Chondrocyte (in vitro differentiated cells): Measurements from ENCODE around the gene CD163L1. TPM values are rescaled to one million over a fixed set of nuclear protein-coding genes. Genes with fewer than 3 reads are reported as not detected.
"Not testable (repeated sequence)": the region's sequence is repeated elsewhere in the genome, so short reads cannot be mapped to it uniquely, and the experiment has no call there.

Experiments used
- DNase-seq: peaks from one replicate; pipeline ENCODE4 v3.0.0; 2021; ENCODE audit warnings: mixed read lengths, low spot score
- H3K27ac Mint-ChIP-seq: one replicate; pipeline ENCODE4 v1.8.0; 2021; ENCODE audit warnings: mild to moderate bottlenecking, moderate library complexity, mixed read lengths; ENCODE audit not compliant: unreplicated experiment
- H3K27me3 Mint-ChIP-seq: 2 replicates; pipeline ENCODE4 v1.8.0; 2021; ENCODE audit warnings: low read depth, mixed read lengths
- H3K36me3 Mint-ChIP-seq: 2 replicates; pipeline ENCODE4 v1.8.0; 2021; ENCODE audit warnings: low read depth, mixed read lengths
- H3K4me1 Mint-ChIP-seq: 2 replicates; pipeline ENCODE4 v1.8.0; 2021; ENCODE audit warnings: low read depth, mild to moderate bottlenecking, mixed read lengths
- H3K4me3 Mint-ChIP-seq: one replicate; pipeline ENCODE4 v1.8.0; 2021; ENCODE audit warnings: mild to moderate bottlenecking, moderate library complexity, mixed read lengths; ENCODE audit not compliant: unreplicated experiment
- H3K9me3 Mint-ChIP-seq: 2 replicates; pipeline ENCODE4 v1.8.0; 2021; ENCODE audit warnings: low read depth, mixed read lengths
- total RNA-seq: library from RNA; stranded (reverse); gene quantifications from 3 replicates; pipeline ENCODE4 v1.2.1, GENCODE V29; 2021
- TF ChIP-seq, protein P1 (sequence below): fragments of 200-600 bp; sonication (generic); IDR thresholded peaks from 2 replicates; pipeline ENCODE4 v1.5.0; 2021; ENCODE audit warnings: antibody characterized with exemption, mild to moderate bottlenecking, moderate library complexity

CD163L1 gene
- total RNA-seq, 1 donor from 2014 or later = 3.8 TPM

DNA sequence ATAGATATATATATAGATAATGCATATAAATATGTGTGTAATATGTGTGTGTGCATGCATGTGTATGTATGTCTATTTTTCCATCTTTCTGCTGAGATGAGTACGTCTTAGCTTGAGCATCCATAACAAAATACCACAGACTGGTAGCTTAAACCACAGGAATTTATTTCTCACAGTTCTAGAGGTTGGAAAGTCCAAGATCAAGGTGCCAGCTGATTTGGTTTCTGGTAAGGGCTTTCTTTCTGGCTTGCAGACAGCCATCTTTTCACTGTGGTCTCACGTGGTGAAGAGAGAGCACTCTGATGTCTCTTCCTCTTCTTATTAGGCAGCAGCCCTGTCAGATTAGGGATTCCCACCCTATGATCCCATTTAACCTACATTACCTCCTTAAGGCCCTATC is 92.8 kb downstream of the CD163L1 start:
- H3K27ac Mint-ChIP-seq = no peak overlapping the region
- no peak overlapping the region for H3K4me3 Mint-ChIP-seq
- TF ChIP-seq, protein P1, sequence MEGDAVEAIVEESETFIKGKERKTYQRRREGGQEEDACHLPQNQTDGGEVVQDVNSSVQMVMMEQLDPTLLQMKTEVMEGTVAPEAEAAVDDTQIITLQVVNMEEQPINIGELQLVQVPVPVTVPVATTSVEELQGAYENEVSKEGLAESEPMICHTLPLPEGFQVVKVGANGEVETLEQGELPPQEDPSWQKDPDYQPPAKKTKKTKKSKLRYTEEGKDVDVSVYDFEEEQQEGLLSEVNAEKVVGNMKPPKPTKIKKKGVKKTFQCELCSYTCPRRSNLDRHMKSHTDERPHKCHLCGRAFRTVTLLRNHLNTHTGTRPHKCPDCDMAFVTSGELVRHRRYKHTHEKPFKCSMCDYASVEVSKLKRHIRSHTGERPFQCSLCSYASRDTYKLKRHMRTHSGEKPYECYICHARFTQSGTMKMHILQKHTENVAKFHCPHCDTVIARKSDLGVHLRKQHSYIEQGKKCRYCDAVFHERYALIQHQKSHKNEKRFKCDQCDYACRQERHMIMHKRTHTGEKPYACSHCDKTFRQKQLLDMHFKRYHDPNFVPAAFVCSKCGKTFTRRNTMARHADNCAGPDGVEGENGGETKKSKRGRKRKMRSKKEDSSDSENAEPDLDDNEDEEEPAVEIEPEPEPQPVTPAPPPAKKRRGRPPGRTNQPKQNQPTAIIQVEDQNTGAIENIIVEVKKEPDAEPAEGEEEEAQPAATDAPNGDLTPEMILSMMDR = no peak
- no peaks in the 10 kb centered on the region for H3K27me3 Mint-ChIP-seq
- DNase-seq = no peak
- H3K4me1 Mint-ChIP-seq = peaks cover 6% of the 10 kb centered on the region
- peaks cover 3% of the 10 kb centered on the region for H3K9me3 Mint-ChIP-seq
- H3K36me3 Mint-ChIP-seq = peaks cover 2% of the 10 kb centered on the region

DNA sequence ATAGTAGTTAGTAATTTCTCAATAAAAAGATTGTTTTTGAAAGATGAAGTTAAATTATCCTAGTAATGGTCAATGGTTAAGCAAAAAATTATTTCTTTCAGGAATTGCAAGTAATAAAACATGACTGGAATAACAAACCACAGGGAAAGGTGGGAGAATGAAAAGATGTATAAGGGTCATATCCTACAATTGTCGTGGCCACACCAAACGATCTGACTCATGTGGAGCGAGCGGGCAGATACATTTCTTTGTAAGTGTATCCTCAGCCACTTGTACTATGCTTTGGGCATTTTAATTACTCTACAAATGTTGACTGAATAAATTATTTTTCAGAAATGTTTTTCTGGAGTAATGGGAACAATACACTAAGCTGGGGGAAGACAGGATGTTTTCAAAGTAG is 94.5 kb downstream of the CD163L1 start:
- Mint-ChIP-seq H3K27ac (no peak overlapping the region), H3K36me3 (peaks cover 8% of the 10 kb centered on the region), H3K4me3 (no peak overlapping the region), H3K4me1 (peaks cover 6% of the 10 kb centered on the region), H3K9me3 (peaks cover 14% of the 10 kb centered on the region), H3K27me3 (no peaks in the 10 kb centered on the region)
- no peak for DNase-seq
- TF ChIP-seq, protein P1 = no peak

- TF ChIP-seq, protein P1 = no peak
- H3K9me3 Mint-ChIP-seq = peaks cover 27% of the 10 kb centered on the region
- H3K36me3 Mint-ChIP-seq = peaks cover 8% of the 10 kb centered on the region
- DNase-seq = no peak
- no peak overlapping the region for H3K4me3 Mint-ChIP-seq
- no peak overlapping the region for H3K27ac Mint-ChIP-seq
- H3K27me3 Mint-ChIP-seq = no peaks in the 10 kb centered on the region
- H3K4me1 Mint-ChIP-seq = no peaks in the 10 kb centered on the region
Measured at GRCh38 chr12:7346551-7347225, 97.3 kb downstream of the CD163L1 start.

DNA sequence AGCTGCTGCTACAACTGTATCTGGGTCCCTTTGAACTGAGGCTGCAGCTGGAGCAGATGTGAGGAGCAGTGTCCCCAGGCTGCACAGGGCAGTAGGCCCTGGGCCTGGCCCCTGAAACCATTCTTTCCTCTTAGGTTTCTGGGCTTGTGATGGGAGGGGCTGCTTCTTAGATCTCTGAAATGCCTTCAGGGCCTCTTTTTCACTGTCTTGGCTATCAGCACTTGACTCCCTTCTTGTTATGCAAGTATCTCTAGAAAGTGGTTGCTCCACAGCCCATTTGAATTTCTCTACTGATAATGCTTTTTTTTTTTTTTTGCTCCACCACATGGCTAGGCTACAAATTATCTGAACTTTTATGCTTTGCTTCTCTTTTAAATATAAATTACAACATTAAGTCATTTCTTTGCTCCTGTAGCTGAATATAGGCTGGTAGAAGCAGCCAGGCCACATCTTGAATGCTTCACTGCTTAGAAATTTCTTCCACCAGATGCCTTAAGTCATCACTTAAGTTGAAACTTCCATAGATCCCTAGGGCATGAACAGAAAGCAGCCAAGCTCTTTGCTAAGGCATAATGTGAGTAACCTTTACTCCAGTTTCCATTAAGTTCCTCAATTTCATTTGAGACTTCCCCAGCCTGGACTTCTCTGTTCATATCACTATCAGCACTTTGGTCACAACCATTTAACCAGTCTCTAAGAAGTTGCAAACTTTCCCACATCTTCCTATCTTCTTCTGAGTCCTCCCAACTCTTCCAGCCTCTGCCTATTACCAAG is 98.9 kb downstream of the CD163L1 start:
- Mint-ChIP-seq H3K4me1 (no peaks in the 10 kb centered on the region), H3K27ac (no peak overlapping the region), H3K9me3 (peaks cover 27% of the 10 kb centered on the region), H3K27me3 (no peaks in the 10 kb centered on the region), H3K36me3 (peaks cover 6% of the 10 kb centered on the region), H3K4me3 (no peak overlapping the region)
- TF ChIP-seq, protein P1 = no peak
- DNase-seq = no peak

DNA sequence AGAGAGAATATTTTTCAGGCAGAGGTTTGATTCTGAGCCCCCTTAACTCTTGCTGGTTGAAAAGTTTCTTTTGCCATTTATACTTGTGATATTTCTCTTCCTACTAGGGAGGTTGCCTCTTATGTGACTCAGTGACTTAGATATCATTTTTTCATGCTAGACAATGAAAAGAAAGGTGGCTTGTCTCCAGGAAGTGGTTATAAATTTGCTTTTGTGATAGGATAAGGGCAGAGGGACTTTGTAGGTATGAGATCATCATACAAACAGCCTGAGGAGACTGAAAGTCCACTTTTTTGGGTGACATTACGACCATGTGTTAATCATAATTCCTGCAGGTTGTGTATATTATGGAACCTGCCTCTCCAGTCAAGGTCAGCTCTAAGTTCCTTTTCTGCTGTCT is 104.3 kb downstream of the CD163L1 start:
- Mint-ChIP-seq H3K9me3 (peaks cover 25% of the 10 kb centered on the region), H3K4me1 (no peaks in the 10 kb centered on the region)
- TF ChIP-seq, protein P1 = no peak

GRCh38 chr12:7337790-7338189 is 106.2 kb downstream of the CD163L1 start:
- H3K27me3 Mint-ChIP-seq, H3K36me3 Mint-ChIP-seq, H3K27ac Mint-ChIP-seq, DNase-seq, H3K4me3 Mint-ChIP-seq, H3K4me1 Mint-ChIP-seq: not testable (repeated sequence)
- peaks cover 20% of the 10 kb centered on the region for H3K9me3 Mint-ChIP-seq

More for the DNA sequence above, 104.3 kb downstream of the CD163L1 start:
- no peak overlapping the region for H3K27ac Mint-ChIP-seq
- DNase-seq = no peak
- H3K4me3 Mint-ChIP-seq = no peak overlapping the region
- no peaks in the 10 kb centered on the region for H3K36me3 Mint-ChIP-seq
- no peaks in the 10 kb centered on the region for H3K27me3 Mint-ChIP-seq
